Measurements from ENCODE around the gene DYNC2I2.
A peak's percentile ranks its signal among the peaks of the same experiment; 100 is the strongest.
"Not testable (repeated sequence)": the region's sequence is repeated elsewhere in the genome, so short reads cannot be mapped to it uniquely, and the experiment has no call there.

The DYNC2I2 gene

DNA sequence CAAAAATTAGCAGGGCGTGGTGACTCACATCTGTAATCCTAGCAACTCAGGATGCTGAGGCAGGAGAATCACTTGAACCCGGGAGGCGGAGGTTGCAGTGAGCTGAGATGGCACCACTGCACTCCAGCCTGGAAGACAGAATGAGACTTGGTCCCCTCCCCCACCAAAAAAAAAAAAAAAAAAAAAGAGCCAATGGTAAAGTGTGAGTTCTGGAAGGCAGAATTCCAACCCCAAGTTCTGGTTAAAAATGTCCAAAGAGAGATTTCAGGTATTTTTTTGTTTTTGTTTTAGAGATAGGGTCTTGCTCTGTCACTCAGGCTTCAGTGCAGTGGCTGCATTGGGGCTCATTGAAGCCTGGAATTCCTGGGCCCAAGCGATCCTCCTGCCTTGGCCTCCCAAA, 30.8 kb upstream of the DYNC2I2 start:
- FAIRE-seq (no peak), DNase-seq (ENCODE audit: low spot score) (no peak)

DNA sequence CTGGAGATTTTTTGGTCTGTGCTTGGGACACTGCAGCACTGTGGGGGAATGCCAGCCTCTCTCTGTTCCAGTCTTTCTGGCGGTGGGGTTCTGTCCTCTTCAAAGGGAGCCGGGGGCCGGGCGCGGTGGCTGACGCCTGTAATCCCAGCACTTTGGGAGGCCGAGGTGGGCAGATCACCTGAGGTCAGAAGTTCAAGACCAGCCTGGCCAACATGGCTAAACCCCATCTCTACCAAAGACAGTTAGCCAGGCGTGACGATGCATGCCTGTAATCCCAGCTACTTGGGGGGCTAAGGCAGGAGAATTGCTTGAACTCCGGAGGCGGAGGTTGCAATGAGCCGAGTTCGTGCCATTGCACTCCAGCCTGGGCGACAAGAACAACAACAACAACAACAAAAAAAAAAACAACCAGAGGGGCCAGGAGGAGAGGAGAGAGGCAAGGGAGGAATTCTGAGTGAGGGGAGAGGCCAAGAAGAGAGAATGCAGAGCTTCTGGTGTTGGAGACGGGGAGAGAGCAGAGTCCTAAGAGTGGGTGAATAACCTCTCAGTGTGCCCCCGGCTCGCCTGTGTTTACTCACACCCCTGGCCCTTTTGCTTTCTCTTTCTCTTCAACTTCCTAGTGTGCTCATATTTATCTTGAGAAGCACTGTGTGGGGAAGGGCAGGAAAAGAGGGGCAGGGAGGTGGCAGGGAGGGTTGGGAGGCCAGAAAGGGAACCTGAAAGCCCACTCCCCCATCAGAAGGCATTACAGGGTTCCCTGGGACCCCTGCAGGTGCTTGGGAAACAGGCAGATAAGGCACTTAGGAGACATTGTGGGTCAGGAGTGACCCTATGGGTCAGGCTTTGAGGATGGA, 29.2 kb upstream of the DYNC2I2 start:
- DNase-seq (ENCODE audit: low spot score) (peak; percentile 11), FAIRE-seq (no peak)

DNA sequence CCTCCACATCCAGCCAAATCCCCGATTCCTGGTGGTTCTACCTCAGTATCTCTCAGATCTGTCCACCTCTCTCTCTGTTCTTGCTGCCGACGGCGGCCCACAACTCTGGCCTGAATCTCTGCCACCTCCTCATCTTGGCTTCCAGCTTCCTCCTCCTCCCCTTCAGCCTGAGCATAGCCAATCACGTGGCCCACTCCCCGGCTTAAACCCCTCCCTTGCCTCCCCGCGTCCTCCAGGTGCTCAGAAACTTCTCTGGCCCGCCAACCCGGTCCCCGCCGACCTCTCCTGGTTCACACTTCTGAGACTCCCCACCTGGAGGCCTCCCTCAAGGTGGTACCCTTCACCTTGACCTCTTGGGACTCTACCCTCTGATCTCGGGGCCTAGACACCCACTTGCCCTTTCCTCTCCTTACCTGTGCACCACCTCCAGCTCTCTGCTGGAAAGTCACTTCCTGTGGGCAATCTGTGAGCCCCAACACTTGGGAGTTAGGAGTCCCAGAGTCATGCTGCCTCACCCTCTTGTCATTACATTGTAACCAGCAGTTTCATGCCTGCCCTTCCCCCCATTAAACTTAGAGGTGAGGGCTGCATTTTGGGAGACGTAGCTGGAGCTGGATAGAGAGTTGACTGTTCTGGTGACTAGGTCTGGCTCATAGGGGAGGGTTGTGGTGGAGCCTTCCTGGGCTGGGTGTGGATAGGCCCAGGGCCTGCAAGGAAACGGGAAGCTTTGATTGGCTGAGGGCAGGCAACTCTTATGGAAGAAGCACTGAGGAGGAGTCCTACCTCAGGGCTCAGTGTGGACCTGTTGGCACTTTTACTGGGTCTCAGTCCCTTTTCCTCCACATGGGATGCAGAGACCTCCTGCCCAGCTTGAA, 27.9 kb upstream of the DYNC2I2 start:
- DNase-seq (ENCODE audit: low spot score): peak; percentile 82
- peak; percentile 74 for FAIRE-seq

DNA sequence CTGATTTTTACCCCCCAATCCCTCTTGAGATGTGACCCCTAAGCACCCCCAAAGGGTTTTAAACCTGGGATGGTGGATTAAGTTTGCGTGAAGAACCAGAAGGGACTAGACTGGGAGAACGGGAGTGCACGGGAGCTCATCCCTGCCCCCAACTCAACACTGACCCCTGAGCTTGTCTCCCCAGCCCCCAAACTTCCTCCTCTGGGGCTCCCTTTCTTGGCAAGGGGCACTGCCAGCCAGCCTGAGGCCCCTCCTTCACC, 27.3 kb upstream of the DYNC2I2 start:
- DNase-seq (ENCODE audit: low spot score) (no peak), FAIRE-seq (no peak)

DNA sequence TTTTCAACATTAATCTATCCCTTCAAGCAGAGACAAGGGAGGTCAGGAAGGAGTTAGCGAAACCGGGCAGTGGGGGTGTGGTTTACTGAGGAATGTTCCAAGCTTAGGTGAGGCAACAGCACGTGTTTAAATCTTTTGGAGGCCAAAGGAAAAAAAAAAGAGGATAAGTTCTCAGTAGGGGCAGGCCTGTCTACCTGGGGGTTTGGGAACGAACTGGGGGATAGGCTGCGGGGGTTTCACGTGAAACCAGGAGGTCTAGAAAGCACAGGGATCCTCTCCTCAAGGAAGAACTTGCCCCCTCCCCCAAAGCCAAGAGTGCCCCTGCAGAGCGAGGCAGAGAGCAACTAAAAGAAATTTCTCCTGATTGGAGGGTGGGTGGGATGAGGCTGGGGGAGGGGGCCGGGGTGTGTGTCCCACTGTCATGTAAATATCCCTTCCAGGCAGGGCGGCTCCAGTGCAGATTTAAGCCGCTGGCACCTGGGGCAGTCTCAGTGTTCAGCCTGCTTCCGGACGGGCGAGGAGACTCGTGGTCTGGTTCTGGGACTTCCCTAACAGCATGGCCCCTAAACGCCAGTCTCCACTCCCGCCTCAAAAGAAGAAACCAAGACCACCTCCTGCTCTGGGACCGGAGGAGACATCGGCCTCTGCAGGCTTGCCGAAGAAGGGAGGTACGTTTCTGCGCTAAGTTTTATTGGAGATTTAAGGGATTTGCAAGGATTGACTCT, 26.9 kb upstream of the DYNC2I2 start:
- no peak for FAIRE-seq
- DNase-seq (ENCODE audit: low spot score): peak; percentile 33

DNA sequence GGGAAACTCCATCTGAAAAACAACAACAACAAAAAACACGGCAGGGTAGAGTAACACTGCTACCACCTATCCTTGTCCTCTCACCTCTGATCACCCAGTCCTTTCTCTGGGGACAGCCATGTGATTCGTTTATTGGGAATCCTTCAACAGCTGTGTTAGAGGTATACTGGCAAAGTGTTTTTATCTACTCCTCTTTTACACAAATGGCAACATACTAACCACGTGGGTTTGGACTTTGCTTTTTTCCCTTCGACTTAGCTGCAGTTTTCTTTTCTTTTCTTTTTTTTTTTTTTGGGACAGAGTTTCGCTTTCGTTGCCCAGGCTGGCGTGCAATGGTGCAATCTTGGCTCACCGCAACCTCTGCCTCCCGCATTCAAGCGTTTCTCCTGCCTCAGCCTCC, 21.1 kb upstream of the DYNC2I2 start:
- FAIRE-seq (no peak), DNase-seq (ENCODE audit: low spot score) (no peak)

DNA sequence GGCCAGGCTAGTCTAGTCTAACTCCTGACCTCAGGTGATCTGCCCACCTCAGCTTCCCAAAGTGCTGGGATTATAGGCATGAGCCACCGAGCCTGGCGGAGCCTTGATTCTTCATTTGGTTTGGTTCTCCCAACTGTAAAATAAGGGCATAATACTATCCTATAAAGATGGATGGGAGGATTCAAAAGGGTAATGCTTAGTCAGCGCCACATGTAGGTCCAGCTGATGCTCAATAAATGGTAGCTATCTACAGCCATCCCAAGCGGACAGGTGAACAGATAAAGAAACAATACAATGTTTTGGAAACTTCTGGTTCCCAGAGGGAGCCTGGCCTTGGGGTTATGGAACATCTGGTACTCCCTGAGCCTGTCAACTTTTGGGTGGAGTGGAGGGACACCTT, 18.7 kb upstream of the DYNC2I2 start:
- no peak for DNase-seq (ENCODE audit: low spot score)
- FAIRE-seq: no peak

DNA sequence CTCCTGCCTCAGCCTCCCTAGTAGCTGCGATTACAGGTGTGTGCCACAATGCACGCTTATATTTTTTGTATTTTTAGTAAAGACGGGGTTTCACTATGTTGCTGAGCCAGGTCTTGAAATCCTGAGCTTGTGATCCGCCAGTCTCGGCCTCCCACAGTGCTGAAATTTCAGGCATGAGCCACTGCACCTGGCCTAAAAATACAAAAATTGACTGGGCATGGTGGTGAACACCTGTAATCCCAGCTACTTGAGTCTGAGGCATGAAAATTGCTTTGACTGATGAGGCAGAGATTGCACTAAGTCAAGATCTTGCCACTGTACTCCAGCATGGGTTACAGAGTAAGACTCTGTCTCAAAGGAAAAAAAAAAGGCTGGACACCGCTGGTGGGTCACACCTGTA, 13.1 kb upstream of the DYNC2I2 start:
- DNase-seq (ENCODE audit: low spot score) (no peak), FAIRE-seq (no peak)

DNA sequence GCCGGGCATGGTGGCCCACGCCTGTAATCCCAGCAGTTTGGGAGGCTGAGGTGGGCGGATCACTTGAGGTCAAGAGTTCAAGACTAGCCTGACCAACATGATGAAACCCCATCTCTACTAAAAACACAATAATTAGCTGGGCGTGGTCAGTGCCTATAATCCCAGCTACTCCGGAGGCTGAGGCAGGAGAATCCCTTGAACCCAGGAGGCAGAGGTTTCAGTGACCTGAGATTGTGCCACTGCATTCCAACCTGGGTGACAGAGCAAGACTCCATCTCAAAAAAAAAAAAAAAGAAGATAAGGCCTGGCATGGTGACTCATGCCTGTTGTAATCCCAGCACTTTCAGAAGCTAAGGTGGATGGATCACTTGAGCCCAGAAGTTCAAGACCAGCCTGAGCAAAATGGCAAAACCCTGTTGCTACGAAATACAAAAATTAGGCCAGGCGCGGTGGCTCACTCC, 9.9 kb upstream of the DYNC2I2 start:
- peak; percentile 47 for DNase-seq (ENCODE audit: low spot score)
- FAIRE-seq: not testable (repeated sequence)

DNA sequence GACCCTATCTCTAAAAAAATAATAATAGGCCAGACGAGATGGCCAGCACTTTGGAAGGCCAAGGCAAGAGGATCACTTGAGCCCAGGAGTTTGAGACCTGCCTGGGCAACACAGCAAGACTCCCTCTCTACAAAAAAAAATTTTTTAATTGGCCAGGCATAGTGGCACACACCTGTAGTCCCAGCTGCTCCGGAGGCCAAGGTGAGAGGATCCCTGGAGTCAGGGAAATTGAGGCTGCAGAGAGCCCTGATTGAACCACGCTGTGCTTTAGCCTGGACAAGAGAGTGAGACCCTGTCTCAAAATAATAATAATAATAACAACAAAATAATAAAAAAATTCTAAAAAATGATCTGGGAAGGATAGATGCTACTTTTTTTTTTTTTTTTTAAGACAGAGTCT, 1.1 kb upstream of the DYNC2I2 start:
- DNase-seq (ENCODE audit: low spot score): no peak
- FAIRE-seq: no peak

DNA sequence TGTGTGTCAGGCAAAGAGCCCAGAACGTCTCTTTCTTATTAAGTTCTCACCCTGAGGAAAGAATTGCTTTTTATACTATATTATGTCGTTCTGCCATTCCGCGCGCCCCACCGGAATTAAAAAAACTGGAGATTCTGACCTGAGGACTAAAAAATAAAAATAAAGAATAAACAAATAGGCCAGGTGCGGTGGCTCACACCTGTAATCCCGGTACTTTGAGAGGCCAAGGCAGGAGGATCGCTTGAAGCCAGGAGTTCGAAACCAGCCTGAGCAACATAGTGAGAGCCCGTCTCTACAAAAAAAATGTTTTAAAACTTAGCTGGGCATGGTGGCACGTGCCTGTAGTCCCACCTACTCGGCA, 677 bp upstream of the DYNC2I2 start:
- FAIRE-seq (no peak), DNase-seq (ENCODE audit: low spot score) (no peak)

DNA sequence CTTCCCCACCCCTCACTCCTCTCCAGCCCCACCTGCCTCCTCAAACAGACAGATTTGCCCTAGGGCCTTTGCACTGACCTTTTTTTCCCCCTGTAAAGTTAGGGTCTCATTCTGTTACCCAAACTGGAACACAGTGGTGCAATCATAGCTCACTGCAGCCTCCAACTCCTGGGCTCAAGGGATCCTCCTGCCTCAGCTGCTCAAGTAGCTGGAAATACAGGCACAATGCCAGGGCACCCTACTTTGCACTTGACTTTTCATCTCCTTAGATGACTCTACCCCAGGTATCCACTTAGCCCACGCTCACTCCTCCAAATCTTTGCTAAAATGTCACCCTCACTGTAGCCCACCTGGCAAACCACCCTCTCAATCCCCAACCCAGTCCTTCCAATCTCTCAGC, 2.2 kb downstream of the DYNC2I2 start:
- FAIRE-seq: no peak
- no peak for DNase-seq (ENCODE audit: low spot score)

DNA sequence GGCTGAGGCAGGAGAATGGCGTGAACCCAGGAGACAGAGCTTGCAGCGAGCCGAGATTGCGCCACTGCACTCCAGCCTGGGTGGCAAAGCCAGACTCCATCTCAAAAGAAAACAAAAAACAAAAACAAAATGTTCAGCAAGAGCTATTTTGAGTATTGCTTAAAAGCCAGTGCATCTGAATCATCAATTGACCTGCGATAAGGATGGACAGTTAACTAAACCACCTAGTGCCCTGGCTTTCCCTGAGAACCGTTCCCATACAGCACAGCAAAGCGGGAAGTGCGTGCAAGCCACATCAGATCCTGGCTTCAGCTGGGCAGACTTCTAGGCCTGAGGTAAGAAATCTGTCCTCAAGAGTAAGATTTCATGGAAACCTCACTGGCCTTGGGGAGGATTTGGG, 2.7 kb downstream of the DYNC2I2 start:
- DNase-seq (ENCODE audit: low spot score) (no peak), FAIRE-seq (no peak)

DNA sequence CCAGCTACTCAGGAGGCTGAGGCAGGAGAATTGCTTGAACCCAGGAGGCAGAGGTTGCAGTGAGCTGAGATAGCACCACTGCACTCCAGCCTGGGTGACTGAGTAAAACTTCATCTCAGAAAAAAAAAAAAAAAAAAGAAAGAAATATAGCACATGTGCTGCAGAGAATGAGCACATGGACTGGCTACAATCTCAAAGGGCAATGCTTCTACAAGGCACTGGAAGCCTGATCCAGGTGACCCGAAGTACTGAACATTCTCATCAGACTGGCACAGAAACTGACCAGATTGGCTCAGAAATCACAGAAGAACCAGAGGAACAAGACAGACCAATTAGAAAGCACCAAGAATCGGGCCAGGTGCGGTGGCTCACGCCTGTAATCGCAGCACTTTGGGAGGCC, 4.8 kb downstream of the DYNC2I2 start:
- DNase-seq (ENCODE audit: low spot score): no peak
- no peak for FAIRE-seq

DNA sequence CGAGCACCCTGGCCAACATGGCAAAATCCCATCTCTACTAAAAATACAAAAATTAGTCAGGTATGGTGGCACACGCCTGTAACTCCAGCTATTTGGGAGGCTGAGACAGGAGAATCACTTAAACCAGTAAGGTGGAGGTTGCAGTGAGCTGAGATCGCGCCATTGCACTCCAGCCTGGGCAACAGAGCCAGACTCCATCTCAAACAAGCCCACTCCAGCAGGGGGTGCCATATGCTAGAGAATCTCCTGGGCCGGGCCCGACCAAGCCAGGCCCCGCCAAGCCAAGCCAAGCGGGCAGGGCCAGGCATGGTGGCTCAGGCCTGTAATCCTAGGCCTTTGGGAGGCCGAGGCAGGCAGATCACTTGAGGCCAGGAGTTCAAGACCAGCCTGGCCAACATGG, 8.4 kb downstream of the DYNC2I2 start:
- not testable (repeated sequence) for FAIRE-seq
- DNase-seq (ENCODE audit: low spot score): peak; percentile 26

DNA sequence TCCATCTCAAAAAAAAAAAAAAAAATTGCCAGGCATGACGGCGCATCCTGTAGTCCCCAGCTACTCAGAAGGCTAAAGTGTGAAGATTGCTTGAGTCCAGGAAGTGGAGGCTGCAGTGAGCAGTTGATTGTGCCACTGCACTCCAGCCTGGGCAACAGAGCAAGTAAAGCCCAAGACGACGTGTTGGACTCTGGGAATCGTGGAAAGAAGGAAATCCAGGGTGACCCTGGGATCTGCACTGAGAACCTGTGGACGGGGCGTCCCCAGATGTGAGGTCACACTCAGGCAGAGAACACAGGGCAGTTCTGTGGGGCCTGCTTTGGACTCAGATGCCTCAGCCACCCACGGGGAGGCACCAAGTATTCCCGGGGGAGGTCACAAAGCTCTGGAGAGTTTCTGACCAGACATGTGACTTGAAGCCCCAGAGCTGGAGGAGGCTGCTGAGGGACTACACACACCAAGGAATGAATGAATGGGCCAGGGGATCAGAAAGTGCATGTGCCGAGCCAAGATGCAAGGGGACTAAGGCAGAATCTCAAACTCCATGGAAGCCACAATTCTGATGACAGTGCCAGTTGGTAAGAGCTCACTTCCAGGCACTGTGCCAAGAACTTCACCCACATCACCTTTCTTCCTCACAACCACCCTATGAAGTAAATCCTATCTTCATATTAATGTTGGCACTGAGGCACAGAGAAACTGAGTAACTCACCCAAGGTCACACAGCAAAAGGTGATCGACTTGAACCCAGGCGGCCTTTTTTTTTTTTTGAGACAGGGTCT, 12.9 kb downstream of the DYNC2I2 start:
- FAIRE-seq (no peak), DNase-seq (ENCODE audit: low spot score) (peak; percentile 48)

DNA sequence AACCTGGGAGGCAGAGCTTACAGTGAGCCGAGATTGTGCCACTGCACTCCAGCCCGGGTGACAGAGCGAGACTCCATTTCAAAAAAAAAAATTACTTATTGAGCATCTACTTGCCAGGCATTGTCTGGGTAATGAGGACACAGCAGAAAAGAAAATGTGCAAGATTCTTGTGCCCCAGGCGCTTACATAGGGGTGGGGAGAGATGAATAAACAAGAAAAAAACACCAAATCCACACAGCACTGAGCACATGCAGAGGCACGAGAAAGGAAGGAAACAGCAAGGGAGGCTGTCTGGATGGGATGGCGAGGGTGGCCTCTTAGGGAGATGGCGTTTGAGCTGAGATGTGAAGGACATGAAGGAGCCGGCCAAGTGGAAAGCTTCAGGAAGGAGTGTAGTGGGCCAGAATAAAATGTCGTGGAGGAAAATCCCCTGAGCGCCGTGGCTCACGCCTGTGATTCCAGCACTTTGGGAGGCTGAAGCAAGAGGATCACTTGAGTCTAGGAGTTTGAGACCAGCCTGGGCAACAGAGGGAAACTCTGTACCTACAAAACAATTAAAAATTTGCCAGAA, 13.9 kb downstream of the DYNC2I2 start:
- FAIRE-seq: no peak
- DNase-seq (ENCODE audit: low spot score): no peak

DNA sequence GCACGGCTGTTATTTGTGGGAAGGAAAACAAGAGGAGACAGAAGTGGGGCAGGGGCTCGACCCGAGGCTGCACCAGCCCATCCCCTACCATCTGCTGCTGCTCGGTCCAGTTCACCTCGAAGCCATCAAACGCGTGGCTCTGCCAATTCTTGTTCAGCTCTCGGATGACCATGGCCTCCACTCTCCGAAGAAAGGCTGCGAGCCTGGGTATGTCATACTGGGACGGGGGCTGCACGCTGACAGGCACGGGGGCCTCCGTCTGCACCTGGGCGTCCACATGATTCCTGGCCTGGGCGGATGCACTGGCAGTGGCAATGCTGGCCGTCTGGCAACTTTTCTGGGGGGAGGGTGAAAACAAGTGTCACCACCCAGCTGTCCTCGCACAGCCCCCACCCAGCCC, 16.0 kb downstream of the DYNC2I2 start:
- DNase-seq (ENCODE audit: low spot score): no peak
- no peak for FAIRE-seq

DNA sequence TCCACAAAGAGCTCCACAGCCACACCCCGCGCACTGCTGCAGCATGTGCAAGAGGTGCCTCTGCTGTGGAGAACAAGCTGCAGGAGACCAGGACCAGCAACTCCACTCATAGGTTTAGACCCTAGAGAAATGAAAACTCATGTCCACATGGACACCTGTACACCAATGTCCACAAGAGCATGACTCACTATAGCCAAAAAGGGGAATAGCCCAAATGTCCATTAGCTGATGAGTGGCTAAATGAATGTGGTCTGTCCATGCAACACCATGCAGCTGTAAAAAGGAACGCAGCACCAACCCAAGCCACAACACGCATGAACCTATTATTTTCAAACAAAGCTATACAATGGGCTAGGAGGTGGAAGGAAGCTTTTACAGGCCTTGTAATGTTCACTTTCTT, 18.1 kb downstream of the DYNC2I2 start:
- DNase-seq (ENCODE audit: low spot score): no peak
- FAIRE-seq: no peak

DNA sequence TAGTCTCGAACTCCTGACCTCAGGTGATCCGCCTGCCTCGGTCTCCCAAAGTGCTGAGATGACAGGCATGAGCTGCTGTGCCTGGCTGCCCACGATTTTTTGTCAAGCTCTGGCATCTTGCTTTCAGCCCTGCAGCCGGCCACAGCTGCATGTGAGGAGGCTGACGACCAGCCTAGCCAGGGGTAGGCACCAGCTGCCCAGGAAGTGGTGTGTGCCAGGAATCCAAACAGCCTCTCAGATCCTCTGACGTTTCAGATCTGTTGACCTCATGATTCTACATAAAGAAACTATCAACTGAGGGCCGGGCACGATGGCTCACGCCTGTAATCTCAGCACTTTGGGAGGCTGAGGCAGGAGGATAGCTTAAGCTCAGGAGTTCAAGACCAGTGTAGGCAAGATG, 19.0 kb downstream of the DYNC2I2 start:
- FAIRE-seq (no peak), DNase-seq (ENCODE audit: low spot score) (no peak)
